LoVo (cell line): ENCODE measurements around the gene TNFSF8.

Experiments used
- DNase-seq: peaks from one replicate; pipeline ENCODE4 v3.0.0-alpha.2; 2016; ENCODE audit warnings: low spot score

The TNFSF8 gene

DNA sequence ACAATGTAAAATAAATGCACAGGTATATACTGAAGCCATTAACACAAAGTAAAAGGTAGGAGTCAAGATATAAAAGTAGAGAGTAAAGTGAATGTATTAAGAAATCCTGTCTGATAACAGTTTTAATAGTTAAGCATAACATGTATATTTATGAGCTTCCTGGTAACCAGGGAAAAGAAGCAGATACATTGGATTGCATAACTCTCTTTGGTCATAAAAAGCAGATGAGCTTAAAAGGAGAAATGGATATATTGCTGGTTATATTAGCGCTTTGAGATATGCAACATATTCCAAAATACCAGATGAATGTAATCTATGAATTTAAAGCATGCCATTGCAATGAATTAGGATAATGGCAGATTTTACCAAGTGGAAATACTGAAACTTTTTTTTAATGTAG, 6.2 kb upstream of the TNFSF8 start:
- DNase-seq, result no peak

DNA sequence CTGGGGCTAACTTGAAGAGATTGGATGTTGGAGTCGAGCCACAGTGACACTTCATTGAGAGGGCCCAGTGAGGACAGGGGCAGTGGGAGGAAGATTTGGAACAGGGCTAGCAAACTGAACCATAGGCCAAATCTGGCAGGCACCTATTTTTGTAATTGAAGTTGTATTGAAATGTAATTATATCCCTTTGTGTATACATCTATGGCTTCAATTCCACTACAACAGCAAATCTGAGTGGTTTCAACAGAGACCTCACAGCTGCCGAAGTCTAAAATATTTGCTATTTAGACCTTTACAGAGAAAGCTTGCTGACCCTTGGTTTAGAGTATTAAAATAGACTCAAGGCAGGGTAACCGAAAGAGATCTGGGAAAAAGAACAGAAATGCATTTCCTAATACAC, 4.7 kb upstream of the TNFSF8 start:
- DNase-seq, result no peak

DNA sequence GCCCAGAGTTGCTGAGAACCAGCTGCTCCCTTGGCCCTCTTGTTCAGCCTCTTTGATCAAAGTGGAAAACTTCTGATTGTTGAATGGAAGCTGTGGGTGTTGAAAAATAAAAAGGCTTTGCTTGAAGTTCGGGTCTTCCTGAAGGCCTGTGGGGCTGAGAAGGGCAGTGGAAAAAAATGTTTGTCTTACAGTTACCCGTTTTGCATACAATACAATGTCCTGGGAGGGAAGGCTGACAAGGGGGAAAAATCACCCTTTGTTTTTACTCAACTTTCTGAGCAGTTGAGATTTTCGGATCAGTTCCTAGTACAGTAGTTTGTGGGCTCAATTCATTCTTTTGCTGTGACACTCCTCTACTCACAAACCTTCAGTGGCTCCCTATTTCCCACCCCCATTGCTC, 2.1 kb upstream of the TNFSF8 start:
- DNase-seq, result no peak

DNA sequence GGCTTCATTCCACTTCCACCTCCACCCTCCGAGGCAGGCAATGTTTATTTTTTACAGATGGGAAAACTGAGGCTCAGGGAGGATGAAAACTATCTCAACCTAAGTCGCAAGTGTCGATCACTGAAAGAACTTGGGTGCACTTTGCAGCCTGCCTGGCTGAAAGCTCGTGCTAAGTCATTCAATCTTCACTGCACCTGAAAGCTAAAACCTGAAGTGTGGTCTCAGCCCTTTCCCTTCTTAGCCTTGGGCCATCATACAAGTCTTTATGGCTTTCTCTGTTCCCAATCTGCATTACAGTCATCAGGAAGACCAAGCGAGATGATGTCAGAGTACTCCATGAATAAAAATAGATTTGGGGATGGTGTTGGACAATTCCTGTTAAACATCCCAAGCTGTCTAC, 1.0 kb upstream of the TNFSF8 start:
- DNase-seq, result no peak

DNA sequence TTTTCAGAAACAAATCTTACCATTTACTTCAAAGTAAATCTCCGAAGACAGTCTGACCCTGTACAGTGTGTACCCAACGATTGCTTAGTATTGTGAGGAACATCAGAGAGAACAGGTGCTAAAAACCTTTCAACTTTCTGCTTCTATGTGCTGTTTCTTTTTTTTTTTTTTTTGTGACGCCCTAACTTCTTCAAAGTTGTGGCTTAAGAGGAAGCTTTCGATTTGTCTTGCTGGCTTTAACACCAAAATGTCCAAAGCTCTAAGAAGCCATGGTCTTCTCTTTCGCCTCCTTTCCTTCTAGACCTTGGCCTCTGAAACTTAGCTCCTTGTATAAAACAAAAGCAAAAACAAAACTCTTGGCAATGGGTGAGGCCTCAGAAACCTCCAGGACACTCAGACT, 1.2 kb downstream of the TNFSF8 start:
- DNase-seq, result no peak

DNA sequence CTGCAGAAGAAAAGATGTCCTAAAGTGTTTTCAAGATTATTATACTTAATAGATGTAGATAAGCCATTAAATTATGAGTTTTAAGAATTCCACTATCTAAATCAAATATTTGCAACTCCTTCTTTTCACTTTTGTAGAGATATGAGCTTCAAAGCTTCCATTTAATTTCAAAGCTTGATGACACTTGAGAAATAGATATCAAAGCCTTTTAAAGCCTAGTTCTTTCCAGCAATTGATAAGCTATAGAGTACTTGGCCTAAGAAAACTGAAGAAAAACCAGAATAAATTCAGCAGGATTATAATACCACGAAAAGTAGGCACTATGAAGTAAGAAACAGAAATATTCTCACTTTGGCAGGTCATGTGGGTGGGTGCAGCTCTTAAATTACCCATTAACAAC, 1.7 kb downstream of the TNFSF8 start:
- no peak for DNase-seq

DNA sequence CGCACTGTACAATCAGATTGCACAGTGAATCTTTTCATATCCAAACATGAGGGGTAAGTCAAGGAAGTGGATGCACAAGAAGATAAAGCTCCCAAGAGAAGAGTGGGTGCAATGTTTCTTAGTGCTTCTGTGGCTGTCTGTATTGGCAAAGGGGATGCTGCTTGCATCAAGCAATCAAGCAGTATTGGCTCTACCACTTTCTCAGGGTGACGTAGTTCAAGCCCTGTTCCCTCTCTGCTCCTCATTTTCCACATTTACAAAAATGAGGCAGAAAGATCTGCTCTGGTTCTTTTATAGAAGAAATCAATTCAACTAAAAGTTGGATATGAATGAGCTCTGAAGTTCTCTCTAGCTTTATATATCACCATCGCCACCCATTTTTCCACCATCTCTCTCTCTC, 2.3 kb downstream of the TNFSF8 start:
- DNase-seq, result no peak

DNA sequence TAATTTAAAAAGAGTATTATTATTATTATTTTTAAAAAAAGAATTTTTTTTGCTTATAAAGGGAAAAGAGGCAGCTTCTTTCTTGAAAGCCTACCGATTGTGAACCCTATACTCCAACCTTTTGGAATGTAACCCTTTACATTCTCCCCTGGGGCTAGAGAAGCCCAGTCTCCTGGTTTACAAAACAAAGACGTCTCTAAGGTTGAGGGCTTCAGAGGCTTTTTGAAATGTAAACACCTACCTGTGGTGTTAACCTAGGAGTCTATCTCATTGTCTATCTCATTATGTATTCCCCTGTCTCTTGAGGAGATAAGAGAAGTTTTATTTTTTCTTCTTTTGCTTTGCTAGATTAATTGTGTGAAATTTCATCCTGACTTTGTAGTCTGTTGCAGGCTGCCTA, 4.7 kb downstream of the TNFSF8 start:
- DNase-seq, result no peak

DNA sequence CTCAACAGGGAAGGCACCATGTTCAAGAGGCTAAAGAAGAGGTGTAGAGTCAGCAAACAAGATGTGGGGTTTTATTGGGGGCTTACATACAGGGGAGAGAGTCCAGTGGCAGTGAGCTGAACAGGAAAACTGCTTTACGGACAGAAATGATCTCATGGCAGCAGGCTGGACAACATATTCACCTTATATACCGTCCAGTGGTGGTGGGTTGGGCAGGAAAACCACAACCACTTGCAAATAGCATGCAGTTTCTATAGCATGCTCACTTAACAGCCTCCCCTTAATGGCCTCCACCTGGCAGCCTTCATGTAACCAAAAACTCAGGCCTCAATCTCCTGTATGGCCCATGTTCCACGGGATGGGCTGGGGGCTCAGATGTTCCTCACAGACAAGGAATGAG, 5.4 kb downstream of the TNFSF8 start:
- no peak for DNase-seq

DNA sequence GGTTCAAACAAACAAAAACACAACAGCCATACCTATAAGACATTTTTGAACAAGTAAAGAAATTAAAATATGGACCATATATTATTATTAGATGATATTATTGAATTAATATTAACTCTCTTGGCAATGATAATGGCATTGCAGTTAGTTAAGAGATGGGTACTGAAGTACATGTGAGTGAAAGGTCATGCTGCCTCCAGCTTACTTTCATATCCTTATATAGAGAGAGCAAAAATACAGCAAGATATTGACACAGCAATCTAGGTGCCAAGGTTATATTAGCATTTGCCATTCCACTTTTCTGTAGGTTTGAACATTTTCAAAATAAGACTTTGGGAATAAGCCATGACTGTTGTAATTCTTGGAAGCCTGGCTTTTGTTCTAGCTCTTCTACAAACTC, 6.1 kb downstream of the TNFSF8 start:
- DNase-seq, result no peak

DNA sequence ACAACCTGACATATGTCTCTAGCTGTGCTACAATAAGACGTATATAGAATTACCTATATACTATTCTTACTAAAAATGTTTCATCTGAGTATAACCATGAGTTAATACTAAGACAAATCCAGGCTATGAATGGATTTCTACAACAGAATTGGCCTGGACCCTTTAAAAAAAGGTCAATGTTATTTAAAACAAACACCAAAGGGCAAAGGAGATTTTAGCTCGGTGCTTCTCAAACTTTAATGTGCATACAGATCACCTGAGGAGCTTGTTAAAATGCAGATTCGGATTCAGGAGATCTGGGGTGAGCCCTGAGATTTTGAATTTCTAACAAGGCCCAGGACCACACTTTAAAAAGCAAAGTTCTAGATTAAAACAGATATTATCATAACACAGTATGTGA, 6.5 kb downstream of the TNFSF8 start:
- DNase-seq, result no peak

DNA sequence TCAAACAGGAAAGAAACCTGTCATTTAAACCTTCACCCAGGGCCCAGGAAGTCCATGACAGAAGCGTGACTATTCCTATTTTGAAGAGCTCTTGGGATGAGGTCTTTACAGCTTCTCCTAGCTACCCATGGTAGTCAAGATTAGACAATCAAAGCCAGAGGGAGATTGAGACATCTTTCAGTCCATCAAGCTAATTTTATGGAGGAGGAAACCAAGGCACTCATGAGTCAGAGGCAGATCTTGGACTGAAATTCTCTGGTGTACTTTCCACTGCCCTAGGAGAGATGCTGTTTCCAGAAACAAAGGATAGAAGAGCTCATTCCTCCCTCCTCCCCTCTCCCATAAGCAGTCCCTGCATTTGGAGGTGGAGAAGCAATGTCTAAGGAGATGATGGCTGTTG, 9.2 kb downstream of the TNFSF8 start:
- DNase-seq, result no peak

DNA sequence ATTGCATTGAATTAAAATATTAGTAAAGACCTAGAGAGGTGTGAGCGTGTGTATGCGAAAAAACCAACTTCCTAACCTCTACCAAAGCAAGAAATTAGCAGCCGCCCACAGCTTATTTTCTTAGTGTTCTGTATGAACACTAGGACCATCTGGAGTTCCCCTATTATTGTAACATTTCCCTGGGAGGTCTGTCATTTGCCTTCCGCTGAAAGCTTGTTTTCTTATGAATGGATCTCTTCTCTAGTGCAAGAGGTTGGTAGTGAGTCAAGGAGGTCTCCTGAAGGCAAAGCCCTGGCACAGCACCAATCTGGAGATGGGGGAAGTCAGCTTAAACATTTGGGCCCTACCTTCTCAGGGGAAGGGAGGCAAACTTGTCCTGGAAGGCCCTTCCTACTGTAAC, 10.8 kb downstream of the TNFSF8 start:
- no peak for DNase-seq

DNA sequence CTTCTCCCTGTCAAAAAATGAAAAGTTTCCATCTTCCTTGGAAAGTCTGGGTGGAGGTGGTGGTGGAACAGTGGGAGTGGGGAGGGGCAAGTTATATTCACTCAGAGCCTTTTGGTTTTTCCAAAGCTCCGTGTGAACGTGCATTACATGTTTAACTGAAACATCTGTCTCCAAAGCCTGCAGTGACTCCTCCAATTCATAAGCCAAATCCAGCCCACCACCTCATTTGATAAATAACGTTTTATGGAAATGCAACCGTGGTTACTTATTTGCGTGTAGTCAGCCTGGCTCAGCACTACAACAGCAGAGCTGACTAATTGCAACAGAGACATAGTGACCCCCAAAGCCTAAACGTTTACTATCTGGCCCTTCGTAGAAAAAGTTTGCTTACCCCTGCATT, 13.9 kb downstream of the TNFSF8 start:
- DNase-seq, result no peak

DNA sequence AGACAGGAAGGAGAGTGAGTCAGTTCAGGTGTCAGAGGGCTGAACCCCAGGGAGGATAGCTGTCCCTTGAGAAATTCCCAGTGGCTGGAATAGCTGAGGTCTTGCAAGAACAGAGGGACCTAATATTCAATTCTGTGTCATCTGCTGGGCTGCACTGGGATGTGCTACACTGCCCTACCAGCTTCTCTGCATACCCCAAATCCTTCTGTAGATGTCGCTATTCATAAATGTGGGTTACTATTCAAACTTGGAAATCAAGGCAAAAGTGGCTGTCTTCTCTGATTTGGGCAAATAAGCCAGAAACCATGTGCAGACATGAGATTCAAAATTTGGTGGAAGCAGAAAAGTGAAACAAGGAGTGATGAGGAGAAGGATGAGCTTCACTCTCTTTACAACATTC, 16.3 kb downstream of the TNFSF8 start:
- no peak for DNase-seq

DNA sequence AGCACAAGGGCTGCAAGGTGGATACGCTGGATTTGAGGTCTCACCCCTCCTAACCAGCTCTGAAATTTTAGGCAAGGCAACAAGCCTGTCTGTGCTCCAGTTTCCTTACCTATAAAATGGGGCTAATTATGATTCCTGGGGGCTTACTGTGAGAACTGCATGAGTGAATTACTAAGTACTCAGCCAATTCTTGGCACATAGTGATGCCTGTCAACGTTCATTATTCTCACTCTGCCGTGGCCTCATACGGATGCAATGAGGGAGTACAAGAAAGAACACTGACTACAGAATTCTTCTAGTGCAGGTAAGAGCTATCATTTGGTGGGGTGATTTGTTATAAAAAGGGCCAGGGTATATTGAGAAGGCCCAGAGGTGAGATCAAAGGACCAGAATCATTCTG, 16.7 kb downstream of the TNFSF8 start:
- DNase-seq, result no peak

DNA sequence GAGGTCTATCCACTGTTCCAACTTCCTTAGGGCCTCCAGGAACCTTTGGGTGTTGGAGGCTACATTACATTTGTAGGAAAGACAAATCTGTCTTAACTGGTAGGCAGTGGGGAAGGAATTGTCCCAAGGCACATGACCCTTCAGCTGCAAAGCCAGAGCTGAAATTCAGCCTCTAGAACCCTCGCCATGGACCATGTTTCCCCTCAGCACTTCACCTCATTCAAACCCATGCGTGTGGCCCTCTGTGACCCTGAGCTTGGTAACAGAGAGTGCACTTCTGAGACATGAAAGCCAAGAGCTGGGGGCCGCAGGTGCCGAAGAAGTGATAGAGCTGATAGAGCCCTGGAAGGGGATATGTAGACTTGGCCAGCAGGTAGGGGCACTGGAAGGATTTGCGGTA, 17.2 kb downstream of the TNFSF8 start:
- no peak for DNase-seq

DNA sequence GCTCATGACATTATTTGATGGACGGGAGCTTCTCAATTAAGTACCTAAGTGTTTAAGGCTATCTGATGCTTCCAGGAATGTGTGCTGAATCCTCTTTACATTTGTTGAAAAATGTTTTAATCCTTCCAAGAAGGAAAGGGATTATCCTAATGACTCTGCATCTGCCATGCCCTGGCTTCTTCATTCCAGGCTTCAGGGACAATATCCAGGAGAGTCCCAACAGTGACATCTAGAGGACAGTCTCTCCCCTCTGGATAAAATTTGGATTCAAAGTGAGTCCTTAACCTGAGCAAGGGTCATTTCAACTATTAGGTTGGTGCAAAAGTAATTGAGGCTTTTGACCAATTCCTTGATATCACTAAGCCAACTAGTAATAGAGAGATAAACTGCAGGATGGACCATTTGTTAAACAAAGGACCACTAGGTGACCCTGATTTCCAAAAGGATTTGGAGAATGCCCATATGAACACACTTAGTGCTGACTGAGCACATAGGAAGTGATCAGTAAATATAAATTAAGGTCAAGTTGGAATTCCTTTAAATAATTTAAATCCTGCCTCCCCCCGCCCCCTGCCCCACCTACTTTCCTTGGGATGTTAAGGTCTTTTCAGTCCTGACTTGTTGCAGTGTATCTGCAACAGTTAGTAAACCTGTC, 19.1 kb downstream of the TNFSF8 start:
- DNase-seq, result peak; percentile 74

DNA sequence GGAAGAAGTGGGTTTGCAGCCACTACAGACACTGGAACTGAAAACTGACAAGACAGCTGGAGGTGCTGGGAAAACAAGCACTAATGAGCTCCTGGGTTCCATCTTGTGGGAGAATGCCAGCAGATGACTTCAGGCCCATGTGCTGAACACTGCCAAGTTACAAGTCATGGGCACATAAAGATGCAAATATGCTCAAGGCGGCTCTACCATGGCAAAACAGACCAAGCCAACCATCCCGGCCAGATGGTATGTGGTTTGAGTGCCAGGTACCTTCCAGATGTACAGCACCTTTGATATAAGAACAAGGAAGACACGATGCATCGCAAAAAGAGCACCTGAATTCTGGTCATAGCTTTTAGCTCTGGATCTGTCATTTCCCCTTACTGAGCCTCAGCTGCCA, 19.9 kb downstream of the TNFSF8 start:
- no peak for DNase-seq

DNA sequence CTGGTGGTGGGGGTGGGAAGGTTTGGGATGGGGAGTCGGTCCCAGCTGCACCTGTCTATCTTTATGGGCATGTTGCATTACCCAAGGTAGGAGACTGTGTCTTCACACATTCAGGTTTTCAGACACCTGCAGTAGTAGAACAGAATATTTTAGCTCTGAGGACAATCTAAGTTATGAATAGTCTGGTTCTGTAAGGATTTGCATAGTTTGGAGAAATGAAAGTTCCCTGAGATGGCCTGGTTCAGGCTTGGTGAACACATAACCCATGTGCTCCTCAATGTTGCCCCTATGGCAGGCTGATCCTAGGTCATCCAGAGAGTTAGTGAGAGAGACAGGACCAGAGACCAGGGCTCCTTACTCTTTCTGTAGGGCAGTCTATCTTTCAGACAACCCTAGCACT, 20.7 kb downstream of the TNFSF8 start:
- DNase-seq, result no peak

DNA sequence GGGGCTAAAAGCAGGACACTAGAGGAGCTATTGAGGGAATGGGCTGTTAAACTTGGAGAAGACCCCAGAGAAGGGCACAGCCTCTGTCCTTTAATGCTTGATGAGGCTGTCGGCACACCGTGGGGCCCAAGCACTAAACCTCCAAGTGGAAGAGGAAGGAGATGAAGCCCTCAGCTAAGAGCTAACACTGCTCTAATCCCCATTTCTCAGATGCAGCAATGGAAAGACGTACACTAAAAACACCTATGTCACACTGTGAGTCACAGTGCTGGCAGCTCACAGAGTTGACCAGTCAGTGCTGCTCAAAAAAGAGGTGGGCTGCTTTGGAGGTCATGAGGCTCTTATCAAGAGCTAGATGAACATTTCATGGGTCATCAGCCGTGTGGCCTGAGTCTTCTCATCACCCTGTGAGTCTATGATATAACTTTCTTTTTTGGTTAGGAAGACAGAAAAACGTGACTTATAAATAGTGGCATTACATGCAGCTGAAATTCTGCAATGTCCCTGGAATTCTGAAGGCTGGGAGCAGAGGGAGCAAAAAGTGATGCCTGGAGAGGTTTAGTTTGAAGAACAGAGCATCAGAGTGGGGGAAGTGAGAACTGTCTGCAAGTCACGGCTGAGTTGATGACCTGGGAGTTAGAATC, 21.5 kb downstream of the TNFSF8 start:
- DNase-seq, result no peak

DNA sequence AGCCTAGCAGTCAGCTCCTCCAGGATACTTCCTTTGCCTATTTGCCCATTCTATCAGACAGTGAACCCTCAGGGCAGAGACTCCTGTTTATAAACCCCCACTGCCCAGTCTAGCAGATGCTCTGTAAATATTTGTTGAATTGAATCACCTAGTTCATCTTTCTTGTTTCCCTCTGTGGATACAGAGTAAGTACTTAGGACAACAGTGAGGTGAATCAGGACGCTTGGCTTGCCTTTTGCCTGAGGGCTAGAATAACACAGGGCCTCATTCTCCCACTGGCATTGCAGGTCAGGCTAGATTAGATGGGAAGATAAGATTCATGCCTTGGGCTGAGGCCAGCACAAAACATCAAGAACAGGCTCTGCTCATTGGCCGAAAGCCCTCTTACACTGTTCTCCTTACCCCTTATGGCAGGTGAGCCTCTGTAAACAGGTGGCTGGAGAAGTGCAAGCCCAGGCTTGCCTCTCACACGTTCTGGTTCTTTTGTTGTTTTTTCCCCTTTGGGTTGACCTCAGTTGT, 22.2 kb downstream of the TNFSF8 start:
- peak; percentile 96 for DNase-seq

DNA sequence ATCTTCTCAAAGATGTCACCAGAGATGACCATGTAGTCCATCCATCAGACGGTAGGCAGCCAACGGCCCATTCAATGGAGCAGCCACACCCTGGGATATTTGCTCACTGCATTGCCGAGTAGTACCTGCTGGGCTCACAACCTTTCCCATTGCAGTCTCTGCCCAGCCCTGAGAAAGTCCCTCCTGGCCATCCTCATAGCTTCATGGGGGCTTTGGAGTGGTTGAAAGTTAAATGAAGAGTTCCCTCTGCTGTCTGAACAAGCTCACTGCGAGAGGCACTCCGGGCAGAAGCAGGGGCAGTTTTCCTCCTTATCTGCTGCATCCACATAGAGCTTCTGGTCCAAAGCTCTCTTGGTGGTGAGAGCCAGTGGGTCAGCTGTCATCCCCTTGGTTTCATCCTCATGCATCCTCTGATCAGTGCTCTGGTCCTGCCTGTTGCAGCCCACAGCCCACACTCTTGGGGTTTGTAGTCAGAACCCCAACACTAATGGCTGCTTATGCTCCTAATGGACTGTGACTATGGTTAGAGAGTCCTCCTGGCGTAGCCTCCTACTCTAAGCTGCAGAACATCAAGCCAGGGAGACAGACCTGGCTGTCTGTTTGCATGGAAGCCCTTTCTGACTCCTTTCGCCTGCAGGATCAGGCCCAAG, 23.3 kb downstream of the TNFSF8 start:
- DNase-seq, result peak; percentile 57
